ENCODE data around the gene ASB3. TPM values are rescaled to one million over a fixed set of nuclear protein-coding genes. Genes with fewer than 3 reads are reported as not detected.

Gene ASB3
- total RNA-seq, 4 donors from 2014 or later = 14.0 to 19.3 (median 16.6) TPM

DNA sequence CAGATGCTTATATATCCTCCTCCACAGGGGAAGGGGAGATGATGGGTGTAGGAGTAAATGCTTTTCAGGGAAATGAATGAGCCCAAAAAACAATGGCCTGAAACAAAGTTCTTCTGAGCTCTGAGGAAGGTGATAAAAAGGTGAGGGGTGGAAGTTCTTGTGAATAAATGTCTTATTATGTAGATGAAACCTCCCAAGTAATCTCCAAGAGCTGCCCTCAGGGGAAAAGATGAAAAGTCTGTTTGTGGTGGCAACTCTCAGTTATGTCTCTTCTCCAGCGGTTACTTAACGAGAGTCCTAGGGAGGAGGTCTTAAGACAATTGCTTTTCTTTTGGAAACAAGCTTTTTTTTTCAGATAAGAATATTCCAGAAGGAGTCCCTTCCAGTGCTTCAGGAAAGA lies 134.6 kb downstream of the ASB3 start:
- Histone ChIP-seq H3K4me3 (no peak overlapping the region), H3K4me1 (peaks cover 0 to 7% (median 0%) of the 10 kb centered on the region in 3 donors)
- WGBS, 2 donors (ENCODE audit: low coverage in 1 of 2) = 96% methylated on average over 2 of the region's 2 CpGs; no CpG with 5 or more reads in 1 of the 2 donors

DNA sequence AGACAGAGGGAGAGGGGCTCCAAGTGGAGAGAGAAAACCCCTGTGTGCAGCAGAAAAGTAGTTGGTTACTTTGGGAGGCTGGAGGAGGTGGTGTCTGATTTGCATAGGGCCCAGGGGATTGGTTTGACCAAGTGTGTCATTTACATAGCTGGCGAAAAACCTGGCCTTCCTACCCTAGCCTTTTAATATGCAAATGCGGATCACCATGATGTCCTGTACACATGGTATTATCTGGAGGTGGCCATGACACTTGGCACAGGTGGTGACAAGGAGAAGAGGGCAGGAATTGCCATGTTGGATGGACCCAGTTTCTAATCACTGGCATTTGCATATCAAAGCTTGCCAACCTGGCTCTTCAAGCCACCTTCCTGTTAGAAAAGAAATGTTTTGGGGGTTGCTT lies 140.0 kb downstream of the ASB3 start:
- no peaks in the 10 kb centered on the region for H3K9me3 ChIP-seq
- 100% methylated on average over 2 of the region's 2 CpGs; no CpG with 5 or more reads in 1 of the 2 donors for WGBS, 2 donors (ENCODE audit: low coverage in 1 of 2)
- ATAC-seq = no peak
- H3K4me3 ChIP-seq = no peak overlapping the region
- no peaks in the 10 kb centered on the region for H3K36me3 ChIP-seq
- no peaks in the 10 kb centered on the region for H3K4me1 ChIP-seq
- no peak for TF ChIP-seq POLR2A (IDR thresholded peaks at IDR 0.05)
- TF ChIP-seq EP300 (IDR thresholded peaks at IDR 0.05) = no peak
- no peak for TF ChIP-seq POLR2AphosphoS5 (IDR thresholded peaks at IDR 0.05)
- TF ChIP-seq, protein P1, sequence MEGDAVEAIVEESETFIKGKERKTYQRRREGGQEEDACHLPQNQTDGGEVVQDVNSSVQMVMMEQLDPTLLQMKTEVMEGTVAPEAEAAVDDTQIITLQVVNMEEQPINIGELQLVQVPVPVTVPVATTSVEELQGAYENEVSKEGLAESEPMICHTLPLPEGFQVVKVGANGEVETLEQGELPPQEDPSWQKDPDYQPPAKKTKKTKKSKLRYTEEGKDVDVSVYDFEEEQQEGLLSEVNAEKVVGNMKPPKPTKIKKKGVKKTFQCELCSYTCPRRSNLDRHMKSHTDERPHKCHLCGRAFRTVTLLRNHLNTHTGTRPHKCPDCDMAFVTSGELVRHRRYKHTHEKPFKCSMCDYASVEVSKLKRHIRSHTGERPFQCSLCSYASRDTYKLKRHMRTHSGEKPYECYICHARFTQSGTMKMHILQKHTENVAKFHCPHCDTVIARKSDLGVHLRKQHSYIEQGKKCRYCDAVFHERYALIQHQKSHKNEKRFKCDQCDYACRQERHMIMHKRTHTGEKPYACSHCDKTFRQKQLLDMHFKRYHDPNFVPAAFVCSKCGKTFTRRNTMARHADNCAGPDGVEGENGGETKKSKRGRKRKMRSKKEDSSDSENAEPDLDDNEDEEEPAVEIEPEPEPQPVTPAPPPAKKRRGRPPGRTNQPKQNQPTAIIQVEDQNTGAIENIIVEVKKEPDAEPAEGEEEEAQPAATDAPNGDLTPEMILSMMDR (IDR thresholded peaks at IDR 0.05) = no peak
- H3K27me3 ChIP-seq = no peaks in the 10 kb centered on the region
- no peak overlapping the region for H3K27ac ChIP-seq

More for the DNA sequence above, 134.6 kb downstream of the ASB3 start:
- ATAC-seq = no peak
- H3K36me3 ChIP-seq = no peaks in the 10 kb centered on the region
- H3K27me3 ChIP-seq = no peaks in the 10 kb centered on the region
- TF ChIP-seq EP300 (IDR thresholded peaks at IDR 0.05) (no peak), POLR2AphosphoS5 (IDR thresholded peaks at IDR 0.05) (no peak), POLR2A (IDR thresholded peaks at IDR 0.05) (no peak)
- TF ChIP-seq, protein P1 (IDR thresholded peaks at IDR 0.05) = no peak
- no peak overlapping the region for H3K27ac ChIP-seq
- H3K9me3 ChIP-seq = no peaks in the 10 kb centered on the region

GRCh38 chr2:53641290-53641689 lies 145.5 kb downstream of the ASB3 start:
- TF ChIP-seq POLR2AphosphoS5 (IDR thresholded peaks at IDR 0.05) (no peak), POLR2A (IDR thresholded peaks at IDR 0.05) (no peak), EP300 (IDR thresholded peaks at IDR 0.05) (no peak)
- TF ChIP-seq, protein P1 (IDR thresholded peaks at IDR 0.05) = no peak
- no peaks in the 10 kb centered on the region for H3K4me1 ChIP-seq
- H3K27me3 ChIP-seq = no peaks in the 10 kb centered on the region
- no peaks in the 10 kb centered on the region for H3K9me3 ChIP-seq
- no peak overlapping the region for H3K4me3 ChIP-seq
- no peaks in the 10 kb centered on the region for H3K36me3 ChIP-seq
- no peak overlapping the region for H3K27ac ChIP-seq
- WGBS, 2 donors (ENCODE audit: low coverage in 1 of 2) = 76 to 91% methylated on average over 6 of the region's 7 CpGs
- ATAC-seq = no peak

DNA sequence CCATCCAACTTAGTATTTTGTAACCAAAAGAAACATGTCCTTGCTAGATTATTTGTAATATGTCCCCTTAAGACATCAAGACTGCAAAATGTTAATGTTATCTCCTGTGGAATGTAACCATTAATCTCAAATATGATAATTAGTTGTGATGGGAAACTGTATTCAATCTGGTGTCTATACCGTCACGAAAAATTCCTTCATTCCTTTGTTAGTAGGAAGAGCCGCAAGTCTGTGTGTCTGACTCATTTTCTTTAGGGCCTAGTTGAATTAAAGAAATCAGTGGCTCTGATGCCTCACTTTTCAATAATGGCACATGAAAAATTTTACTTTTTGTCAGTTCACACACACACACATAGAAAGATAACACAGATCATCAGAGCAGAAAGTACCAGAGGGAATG lies 146.3 kb downstream of the ASB3 start:
- no peak for TF ChIP-seq POLR2A (IDR thresholded peaks at IDR 0.05)
- TF ChIP-seq, protein P1 (IDR thresholded peaks at IDR 0.05) = no peak
- no peak for TF ChIP-seq POLR2AphosphoS5 (IDR thresholded peaks at IDR 0.05)
- TF ChIP-seq EP300 (IDR thresholded peaks at IDR 0.05) = no peak
- no peaks in the 10 kb centered on the region for H3K27me3 ChIP-seq
- H3K4me1 ChIP-seq = no peaks in the 10 kb centered on the region
- no peak for ATAC-seq
- H3K9me3 ChIP-seq = no peaks in the 10 kb centered on the region
- WGBS, 2 donors (ENCODE audit: low coverage in 1 of 2) = 92 to 95% methylated on average over 3 of the region's 3 CpGs
- H3K36me3 ChIP-seq = no peaks in the 10 kb centered on the region
- no peak overlapping the region for H3K4me3 ChIP-seq
- H3K27ac ChIP-seq = no peak overlapping the region

GRCh38 chr2:53636596-53636995 lies 150.2 kb downstream of the ASB3 start:
- no peak for ATAC-seq
- Histone ChIP-seq H3K27me3 (no peaks in the 10 kb centered on the region), H3K4me1 (no peaks in the 10 kb centered on the region), H3K4me3 (no peak overlapping the region), H3K27ac (no peak overlapping the region), H3K9me3 (no peaks in the 10 kb centered on the region), H3K36me3 (no peaks in the 10 kb centered on the region)
- no peak for TF ChIP-seq EP300 (IDR thresholded peaks at IDR 0.05)
- no peak for TF ChIP-seq POLR2AphosphoS5 (IDR thresholded peaks at IDR 0.05)
- no peak for TF ChIP-seq POLR2A (IDR thresholded peaks at IDR 0.05)
- TF ChIP-seq, protein P1 (IDR thresholded peaks at IDR 0.05) = no peak
- 89 to 93% methylated on average over 6 of the region's 6 CpGs for WGBS, 2 donors (ENCODE audit: low coverage in 1 of 2)
